ENCODE measurements around the gene CALM1. TPM values are rescaled to one million over a fixed set of nuclear protein-coding genes. Genes with fewer than 3 reads are reported as not detected.

CALM1 gene
- total and polyA plus RNA-seq, 10 of the 15 experiments (the other 5 are each of a cell fraction or from before 2014, with no cell fraction given) = 110 to 729 (median 261) TPM

DNA sequence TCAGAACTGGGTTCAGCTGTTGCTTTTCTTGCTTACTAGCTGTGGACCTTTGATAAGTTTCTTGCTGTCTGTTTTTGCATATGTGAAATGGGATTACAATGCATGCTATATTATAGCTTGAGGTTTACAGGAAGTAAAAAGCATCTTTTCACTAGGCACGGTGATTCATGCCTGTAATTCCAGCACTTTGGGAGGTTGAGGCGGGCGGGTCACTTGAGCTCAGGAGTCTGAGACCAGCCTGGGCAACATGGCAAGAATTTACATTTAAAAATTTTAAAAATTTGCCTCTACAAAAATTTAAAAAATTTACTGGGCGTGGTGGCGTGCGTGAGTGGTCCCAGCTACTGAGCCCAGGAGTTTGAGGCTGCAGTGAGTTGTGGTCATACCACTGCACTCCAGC is 42.0 kb downstream of the CALM1 start:
- WGBS (ENCODE audit: insufficient coverage, insufficient replicate concordance, low lambda C conversion rate, missing lambda C conversion rate) = 32% methylated on average over 6 of the region's 6 CpGs
- H3K27me3 ChIP-seq (replicated peaks in 1 of 2; ENCODE audit: control insufficient read depth in 2 of 2, insufficient read depth in 2 of 2, low read length in 1 of 2) = no peaks in the 10 kb centered on the region; a peak in 1 of 4 replicates
- no peaks in the 10 kb centered on the region for H3K9me3 ChIP-seq (replicated peaks; ENCODE audit: control insufficient read depth, insufficient read depth, low read length)
- no TSS peak for BruUV-seq (replicated peaks)
- no peak overlapping the region for H3K27ac ChIP-seq (ENCODE audit: control insufficient read depth, insufficient read depth)
- RAD21 ChIA-PET (ENCODE audit: unreplicated experiment) = no interaction called here
- H3K4me1 ChIP-seq (ENCODE audit: control insufficient read depth, insufficient read depth, low read length) = no peaks in the 10 kb centered on the region
- FAIRE-seq (no peak), ATAC-seq (no peak), DNase-seq (ENCODE audit: low read depth, low spot score) (no peak)
- POLR2A ChIA-PET = no interaction called here
- H3K4me3 ChIP-seq = no peak overlapping the region
- TF ChIP-seq DPF2 (IDR thresholded peaks at IDR 0.05) (no peak), CHD1 (IDR thresholded peaks at IDR 0.05; ENCODE audit: low read depth, low read length) (no peak), SMAD5 (IDR thresholded peaks at IDR 0.05; ENCODE audit: low read depth) (no peak), ZNF274 (IDR thresholded peaks at IDR 0.05; ENCODE audit: insufficient read depth, insufficient read length) (no peak), RBBP5 (conservative IDR thresholded peaks at IDR 0.05) (no peak), MEF2A (IDR thresholded peaks at IDR 0.05; ENCODE audit: insufficient read depth, low read depth, low read length) (no peak), STAT3 (IDR thresholded peaks at IDR 0.05; ENCODE audit: low read depth, low read length) (no peak), FOXK2 (IDR thresholded peaks at IDR 0.05) (no peak)
- no peak overlapping the region for H3K9ac ChIP-seq (ENCODE audit: control insufficient read depth, insufficient read depth, low read length)
- in situ Hi-C loops (cut with MboI) = no loop called here
- SMC1A ChIA-PET (ENCODE audit: uncharacterized antibody, unreplicated experiment) = no interaction called here
- no peaks in the 10 kb centered on the region for H3K79me2 ChIP-seq (ENCODE audit: control insufficient read depth, insufficient read depth, low read length)
- CTCF ChIA-PET = no interaction called here
- H4K20me1 ChIP-seq (ENCODE audit: control insufficient read depth, insufficient read depth) = no peaks in the 10 kb centered on the region
- H3K4me2 ChIP-seq (ENCODE audit: control insufficient read depth, insufficient read depth) = no peak overlapping the region
- no peaks in the 10 kb centered on the region; a peak in 1 of 4 replicates for H3K36me3 ChIP-seq (ENCODE audit: control insufficient read depth in 2 of 2, insufficient read depth in 2 of 2, low read length in 1 of 2)
- H2AFZ ChIP-seq (ENCODE audit: control insufficient read depth, low read depth, low read length) = no peak overlapping the region
- intact Hi-C loops (cut with micrococcal nuclease; ENCODE audit: unreplicated experiment) = no loop called here

DNA sequence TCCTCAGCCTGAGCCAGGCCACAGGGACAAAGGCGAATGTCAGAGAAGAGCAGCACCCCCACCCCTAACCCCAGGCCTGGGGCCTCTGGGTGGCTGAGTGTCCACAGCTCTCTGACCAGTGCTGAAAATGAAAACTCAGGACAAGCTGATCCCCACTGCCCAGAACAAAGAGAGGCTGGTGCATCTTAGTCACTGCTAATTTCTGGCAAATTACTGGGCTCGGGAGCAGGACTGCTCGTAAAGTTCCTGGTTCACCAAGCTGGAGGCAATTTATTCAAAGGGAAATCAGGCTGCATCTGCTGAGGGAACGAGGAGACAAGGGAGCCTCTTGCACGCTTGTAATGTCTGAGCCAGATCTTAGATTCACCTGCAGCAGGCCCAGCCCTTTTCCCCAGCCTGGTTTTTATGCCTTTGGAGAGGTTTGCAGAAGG is 43.2 kb downstream of the CALM1 start:
- no peak overlapping the region for H3K4me2 ChIP-seq (ENCODE audit: control insufficient read depth, insufficient read depth)
- ChIA-PET SMC1A (ENCODE audit: uncharacterized antibody, unreplicated experiment) (no interaction called here), RAD21 (ENCODE audit: unreplicated experiment) (no interaction called here), CTCF (no interaction called here), POLR2A (no interaction called here)
- no peaks in the 10 kb centered on the region for H3K9me3 ChIP-seq (replicated peaks; ENCODE audit: control insufficient read depth, insufficient read depth, low read length)
- DNase-seq (ENCODE audit: low read depth, low spot score) = no peak
- no peaks in the 10 kb centered on the region; a peak in 1 of 4 replicates for H3K36me3 ChIP-seq (ENCODE audit: control insufficient read depth in 2 of 2, insufficient read depth in 2 of 2, low read length in 1 of 2)
- intact Hi-C loops (cut with micrococcal nuclease; ENCODE audit: unreplicated experiment) = no loop called here
- no peak overlapping the region for H2AFZ ChIP-seq (ENCODE audit: control insufficient read depth, low read depth, low read length)
- 25% methylated on average over 5 of the region's 5 CpGs for WGBS (ENCODE audit: insufficient coverage, insufficient replicate concordance, low lambda C conversion rate, missing lambda C conversion rate)
- in situ Hi-C loops (cut with MboI) = no loop called here
- BruUV-seq (replicated peaks) = no TSS peak
- no peaks in the 10 kb centered on the region for H3K79me2 ChIP-seq (ENCODE audit: control insufficient read depth, insufficient read depth, low read length)
- no peak for FAIRE-seq
- no peaks in the 10 kb centered on the region; a peak in 1 of 4 replicates for H3K27me3 ChIP-seq (replicated peaks in 1 of 2; ENCODE audit: control insufficient read depth in 2 of 2, insufficient read depth in 2 of 2, low read length in 1 of 2)
- H3K4me1 ChIP-seq (ENCODE audit: control insufficient read depth, insufficient read depth, low read length) = no peaks in the 10 kb centered on the region
- H3K27ac ChIP-seq (ENCODE audit: control insufficient read depth, insufficient read depth) = no peak overlapping the region
- ATAC-seq = no peak
- H4K20me1 ChIP-seq (ENCODE audit: control insufficient read depth, insufficient read depth) = no peaks in the 10 kb centered on the region
- H3K4me3 ChIP-seq = no peak overlapping the region
- H3K9ac ChIP-seq (ENCODE audit: control insufficient read depth, insufficient read depth, low read length) = no peak overlapping the region
- no peak for TF ChIP-seq FOS (IDR thresholded peaks at IDR 0.05; ENCODE audit: borderline replicate concordance, extremely low read depth, insufficient read length)
- TF ChIP-seq CBX3 (IDR thresholded peaks at IDR 0.05; ENCODE audit: borderline replicate concordance, low read depth) = no peak
- TF ChIP-seq USF2 (IDR thresholded peaks at IDR 0.05; ENCODE audit: borderline replicate concordance, low read depth, low read length) = no peak
- no peak for TF ChIP-seq REST (IDR thresholded peaks at IDR 0.05; ENCODE audit: low read depth, low read length)
- TF ChIP-seq PKNOX1 (IDR thresholded peaks at IDR 0.05) = no peak
- no peak for TF ChIP-seq ZNF384 (IDR thresholded peaks at IDR 0.05; ENCODE audit: borderline replicate concordance, low read depth, low read length)
- TF ChIP-seq RFX5 (IDR thresholded peaks at IDR 0.05; ENCODE audit: low read depth, low read length) = no peak

Data from GM12878 (cell line).